Measurements from ENCODE around the gene MED4.

- TF ChIP-seq SIN3A (conservative IDR thresholded peaks at IDR 0.05 in 1 of 2, IDR thresholded peaks at IDR 0.05 in 1 of 2; ENCODE audit: low read depth in 1 of 2, low read length in 2 of 2) (no peak), HDAC2 (IDR thresholded peaks at IDR 0.05; ENCODE audit: borderline replicate concordance in 1 of 2, low read depth in 2 of 2, low read length in 2 of 2) (no peak), KDM1A (IDR thresholded peaks at IDR 0.05; ENCODE audit: borderline replicate concordance, low read length) (no peak), POLR2A (IDR thresholded peaks at IDR 0.05; ENCODE audit: control extremely low read depth in 1 of 2, low read depth in 2 of 2, low read length in 2 of 2) (no peak), FOSL1 (IDR thresholded peaks at IDR 0.05; ENCODE audit: insufficient read depth, low read depth, low read length) (no peak), SP2 (IDR thresholded peaks at IDR 0.05; ENCODE audit: low read length) (no peak), MAFK (IDR thresholded peaks at IDR 0.05; ENCODE audit: low read depth, low read length) (no peak), BACH1 (IDR thresholded peaks at IDR 0.05; ENCODE audit: low read length) (no peak), YY1 (IDR thresholded peaks at IDR 0.05; ENCODE audit: low read depth, low read length) (no peak), EZH2 (IDR thresholded peaks at IDR 0.05; ENCODE audit: low read depth, low read length, severe bottlenecking) (no peak)
- TF ChIP-seq, protein P1, sequence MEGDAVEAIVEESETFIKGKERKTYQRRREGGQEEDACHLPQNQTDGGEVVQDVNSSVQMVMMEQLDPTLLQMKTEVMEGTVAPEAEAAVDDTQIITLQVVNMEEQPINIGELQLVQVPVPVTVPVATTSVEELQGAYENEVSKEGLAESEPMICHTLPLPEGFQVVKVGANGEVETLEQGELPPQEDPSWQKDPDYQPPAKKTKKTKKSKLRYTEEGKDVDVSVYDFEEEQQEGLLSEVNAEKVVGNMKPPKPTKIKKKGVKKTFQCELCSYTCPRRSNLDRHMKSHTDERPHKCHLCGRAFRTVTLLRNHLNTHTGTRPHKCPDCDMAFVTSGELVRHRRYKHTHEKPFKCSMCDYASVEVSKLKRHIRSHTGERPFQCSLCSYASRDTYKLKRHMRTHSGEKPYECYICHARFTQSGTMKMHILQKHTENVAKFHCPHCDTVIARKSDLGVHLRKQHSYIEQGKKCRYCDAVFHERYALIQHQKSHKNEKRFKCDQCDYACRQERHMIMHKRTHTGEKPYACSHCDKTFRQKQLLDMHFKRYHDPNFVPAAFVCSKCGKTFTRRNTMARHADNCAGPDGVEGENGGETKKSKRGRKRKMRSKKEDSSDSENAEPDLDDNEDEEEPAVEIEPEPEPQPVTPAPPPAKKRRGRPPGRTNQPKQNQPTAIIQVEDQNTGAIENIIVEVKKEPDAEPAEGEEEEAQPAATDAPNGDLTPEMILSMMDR (IDR thresholded peaks at IDR 0.05; ENCODE audit: control extremely low read depth in 1 of 3, insufficient read depth in 1 of 3, low read depth in 1 of 3, low read length in 3 of 3), result peak in 1 of 3 experiments; percentile 33; a peak in 1 of 4 replicates
- TF ChIP-seq, protein P2, sequence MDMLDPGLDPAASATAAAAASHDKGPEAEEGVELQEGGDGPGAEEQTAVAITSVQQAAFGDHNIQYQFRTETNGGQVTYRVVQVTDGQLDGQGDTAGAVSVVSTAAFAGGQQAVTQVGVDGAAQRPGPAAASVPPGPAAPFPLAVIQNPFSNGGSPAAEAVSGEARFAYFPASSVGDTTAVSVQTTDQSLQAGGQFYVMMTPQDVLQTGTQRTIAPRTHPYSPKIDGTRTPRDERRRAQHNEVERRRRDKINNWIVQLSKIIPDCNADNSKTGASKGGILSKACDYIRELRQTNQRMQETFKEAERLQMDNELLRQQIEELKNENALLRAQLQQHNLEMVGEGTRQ (IDR thresholded peaks at IDR 0.05; ENCODE audit: low read length), result no peak
These were observed 16.6 kb downstream of the MED4 start for GRCh38 chr13:48078251-48078656.
